Measurements from ENCODE around the gene CABP4.

DNA sequence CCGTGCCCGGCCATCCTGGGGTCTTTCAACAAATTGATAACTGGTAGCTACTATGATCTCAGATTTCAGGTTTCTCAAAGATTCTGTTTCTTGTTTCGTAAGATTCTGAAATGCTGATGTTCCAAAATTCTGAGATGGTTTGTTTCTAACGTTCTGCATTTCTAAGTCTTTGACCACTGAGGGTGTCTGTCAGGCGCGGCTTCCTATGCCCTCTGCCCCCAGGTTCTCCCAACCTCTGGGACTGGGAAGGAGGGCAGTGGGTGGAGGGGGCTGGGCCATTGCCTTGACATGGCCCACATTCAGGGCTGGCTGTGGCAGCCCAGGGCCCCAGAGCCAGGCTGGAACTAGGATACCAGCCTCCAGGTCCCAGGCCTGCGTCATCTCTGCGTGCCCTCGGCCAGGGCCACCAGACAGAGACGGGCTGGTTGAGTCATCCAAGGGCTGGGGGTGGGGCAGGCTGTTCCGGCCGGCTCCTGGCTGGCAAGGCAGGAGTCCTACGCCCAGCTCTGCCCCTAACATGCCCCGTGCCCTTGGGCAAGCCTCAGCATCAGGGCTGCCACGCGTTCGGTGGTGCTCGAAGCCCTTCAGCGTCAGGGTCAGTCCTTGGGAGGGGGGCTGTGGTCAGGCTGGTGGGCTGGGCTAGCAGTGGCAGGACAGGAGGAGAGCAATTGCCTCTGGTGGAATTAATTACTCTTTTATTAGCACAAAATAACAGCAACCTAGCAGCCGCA lies 8.7 kb downstream of the CABP4 start:
- TF ChIP-seq, protein P1, sequence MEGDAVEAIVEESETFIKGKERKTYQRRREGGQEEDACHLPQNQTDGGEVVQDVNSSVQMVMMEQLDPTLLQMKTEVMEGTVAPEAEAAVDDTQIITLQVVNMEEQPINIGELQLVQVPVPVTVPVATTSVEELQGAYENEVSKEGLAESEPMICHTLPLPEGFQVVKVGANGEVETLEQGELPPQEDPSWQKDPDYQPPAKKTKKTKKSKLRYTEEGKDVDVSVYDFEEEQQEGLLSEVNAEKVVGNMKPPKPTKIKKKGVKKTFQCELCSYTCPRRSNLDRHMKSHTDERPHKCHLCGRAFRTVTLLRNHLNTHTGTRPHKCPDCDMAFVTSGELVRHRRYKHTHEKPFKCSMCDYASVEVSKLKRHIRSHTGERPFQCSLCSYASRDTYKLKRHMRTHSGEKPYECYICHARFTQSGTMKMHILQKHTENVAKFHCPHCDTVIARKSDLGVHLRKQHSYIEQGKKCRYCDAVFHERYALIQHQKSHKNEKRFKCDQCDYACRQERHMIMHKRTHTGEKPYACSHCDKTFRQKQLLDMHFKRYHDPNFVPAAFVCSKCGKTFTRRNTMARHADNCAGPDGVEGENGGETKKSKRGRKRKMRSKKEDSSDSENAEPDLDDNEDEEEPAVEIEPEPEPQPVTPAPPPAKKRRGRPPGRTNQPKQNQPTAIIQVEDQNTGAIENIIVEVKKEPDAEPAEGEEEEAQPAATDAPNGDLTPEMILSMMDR (IDR thresholded peaks at IDR 0.05), result no peak
- no peak for TF ChIP-seq ZFX (IDR thresholded peaks at IDR 0.05; ENCODE audit: borderline replicate concordance)
